SU-DHL-6 (cell line): ENCODE data around the gene GPR62.

Source experiments
- EZH2phosphoT487 ChIP-seq: fragments of 200-600 bp; sonication (generic), shearing (Covaris generic); conservative IDR thresholded peaks from 2 replicates; pipeline ENCODE4 v1.6.1; 2018; ENCODE audit warnings: mild to moderate bottlenecking, antibody characterized with exemption, low read length, moderate library complexity, mixed read lengths
- TF ChIP-seq, protein P1 (sequence below): fragments of 200-600 bp; sonication (generic); IDR thresholded peaks from one replicate; pipeline ENCODE4 v1.5.1; 2017; ENCODE audit warnings: antibody characterized with exemption, mild to moderate bottlenecking, low read length, moderate library complexity; ENCODE audit not compliant: insufficient read depth, poor library complexity, severe bottlenecking

DNA sequence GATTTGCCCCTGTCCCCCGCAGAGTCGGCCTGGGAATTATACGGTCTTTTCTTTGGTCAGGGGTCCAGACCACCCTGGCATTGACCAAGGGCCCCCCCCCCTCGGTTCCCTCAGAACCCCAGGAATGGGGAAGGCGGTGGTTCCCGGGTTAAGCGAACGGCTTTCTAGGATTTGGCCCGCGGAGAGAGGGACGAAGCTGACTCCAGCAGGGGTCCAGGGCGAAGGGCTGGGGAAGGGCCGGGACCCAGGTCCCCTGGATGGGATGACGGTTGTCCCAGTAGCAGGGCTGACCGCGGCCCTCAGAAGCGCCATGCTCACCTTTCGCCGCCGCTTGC is 13.8 kb upstream of the GPR62 start:
- TF ChIP-seq, protein P1, sequence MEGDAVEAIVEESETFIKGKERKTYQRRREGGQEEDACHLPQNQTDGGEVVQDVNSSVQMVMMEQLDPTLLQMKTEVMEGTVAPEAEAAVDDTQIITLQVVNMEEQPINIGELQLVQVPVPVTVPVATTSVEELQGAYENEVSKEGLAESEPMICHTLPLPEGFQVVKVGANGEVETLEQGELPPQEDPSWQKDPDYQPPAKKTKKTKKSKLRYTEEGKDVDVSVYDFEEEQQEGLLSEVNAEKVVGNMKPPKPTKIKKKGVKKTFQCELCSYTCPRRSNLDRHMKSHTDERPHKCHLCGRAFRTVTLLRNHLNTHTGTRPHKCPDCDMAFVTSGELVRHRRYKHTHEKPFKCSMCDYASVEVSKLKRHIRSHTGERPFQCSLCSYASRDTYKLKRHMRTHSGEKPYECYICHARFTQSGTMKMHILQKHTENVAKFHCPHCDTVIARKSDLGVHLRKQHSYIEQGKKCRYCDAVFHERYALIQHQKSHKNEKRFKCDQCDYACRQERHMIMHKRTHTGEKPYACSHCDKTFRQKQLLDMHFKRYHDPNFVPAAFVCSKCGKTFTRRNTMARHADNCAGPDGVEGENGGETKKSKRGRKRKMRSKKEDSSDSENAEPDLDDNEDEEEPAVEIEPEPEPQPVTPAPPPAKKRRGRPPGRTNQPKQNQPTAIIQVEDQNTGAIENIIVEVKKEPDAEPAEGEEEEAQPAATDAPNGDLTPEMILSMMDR, result no peak
- TF ChIP-seq EZH2phosphoT487, result no peak
